NT2/D1 (cell line): Measurements from ENCODE around the gene ALDH1L2.
"Not testable (repeated sequence)": the region's sequence is repeated elsewhere in the genome, so short reads cannot be mapped to it uniquely, and the experiment has no call there.

Experiments
- DNase-seq: peaks from one replicate; pipeline ENCODE4 v3.0.0-alpha.2; 2011; ENCODE audit warnings: low read depth, low spot score
- H3K27me3 ChIP-seq: 2 replicates; pipeline ENCODE4 v1.6.0; 2011; ENCODE audit warnings: mild to moderate bottlenecking; ENCODE audit not compliant: insufficient read length, insufficient read depth
- H3K36me3 ChIP-seq: 2 replicates; pipeline ENCODE4 v1.6.1; 2011; ENCODE audit warnings: mild to moderate bottlenecking, low read length, mixed read lengths; ENCODE audit not compliant: insufficient read depth, insufficient read length
- H3K4me1 ChIP-seq: 2 replicates; pipeline ENCODE4 v1.5.1; 2011; ENCODE audit not compliant: insufficient read depth, insufficient read length
- H3K4me3 ChIP-seq: 2 replicates; pipeline ENCODE4 v1.5.1; 2011; ENCODE audit warnings: low read depth; ENCODE audit not compliant: insufficient read length
- H3K9ac ChIP-seq: 2 replicates; pipeline ENCODE4 v1.6.0; 2011; ENCODE audit warnings: low read depth; ENCODE audit not compliant: insufficient read length
- H3K9me3 ChIP-seq: 2 replicates; pipeline ENCODE4 v1.5.1; 2011; ENCODE audit warnings: mild to moderate bottlenecking, low read length; ENCODE audit not compliant: insufficient read depth
- SUZ12 ChIP-seq: IDR thresholded peaks from 2 replicates; pipeline ENCODE4 v1.6.1; 2011; ENCODE audit not compliant: insufficient read length, insufficient read depth; ENCODE audit errors: extremely low read depth
- YY1 ChIP-seq: IDR thresholded peaks from 2 replicates; pipeline ENCODE4 v1.6.1; 2011; ENCODE audit not compliant: insufficient read length, insufficient read depth
- ZNF274 ChIP-seq: IDR thresholded peaks from 2 replicates; pipeline ENCODE4 v1.6.1; 2011; ENCODE audit warnings: mild to moderate bottlenecking, low read depth, low read length

ALDH1L2 gene

DNA sequence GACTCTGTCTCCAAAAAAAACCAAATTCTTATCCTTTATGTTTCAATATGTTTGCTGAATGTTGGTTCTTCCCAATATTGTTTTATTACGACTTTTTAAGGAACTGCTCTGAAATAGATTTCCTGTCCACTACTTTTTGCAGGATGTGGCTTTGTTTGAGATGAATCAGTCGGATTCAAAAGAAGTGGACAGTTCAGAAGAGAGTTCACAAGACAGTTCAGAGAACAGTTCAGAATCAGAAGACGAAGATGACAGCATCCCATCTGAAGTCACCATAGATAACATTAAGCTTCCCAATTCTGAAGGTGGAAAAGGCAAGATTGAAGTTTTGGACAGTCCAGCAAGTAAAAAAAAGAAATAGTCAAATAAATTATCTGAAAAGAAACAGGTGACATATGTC lies 89.9 kb downstream of the ALDH1L2 start:
- peaks cover 3% of the 10 kb centered on the region; the same call in 1 of the 2 replicates for H3K9me3 ChIP-seq
- H3K9ac ChIP-seq = no peak overlapping the region
- H3K27me3 ChIP-seq = no peaks in the 10 kb centered on the region
- TF ChIP-seq ZNF274 (no peak), YY1 (no peak)
- H3K4me1 ChIP-seq = no peaks in the 10 kb centered on the region
- H3K36me3 ChIP-seq = peaks cover 86% of the 10 kb centered on the region
- no peak for DNase-seq
- no peak overlapping the region for H3K4me3 ChIP-seq

DNA sequence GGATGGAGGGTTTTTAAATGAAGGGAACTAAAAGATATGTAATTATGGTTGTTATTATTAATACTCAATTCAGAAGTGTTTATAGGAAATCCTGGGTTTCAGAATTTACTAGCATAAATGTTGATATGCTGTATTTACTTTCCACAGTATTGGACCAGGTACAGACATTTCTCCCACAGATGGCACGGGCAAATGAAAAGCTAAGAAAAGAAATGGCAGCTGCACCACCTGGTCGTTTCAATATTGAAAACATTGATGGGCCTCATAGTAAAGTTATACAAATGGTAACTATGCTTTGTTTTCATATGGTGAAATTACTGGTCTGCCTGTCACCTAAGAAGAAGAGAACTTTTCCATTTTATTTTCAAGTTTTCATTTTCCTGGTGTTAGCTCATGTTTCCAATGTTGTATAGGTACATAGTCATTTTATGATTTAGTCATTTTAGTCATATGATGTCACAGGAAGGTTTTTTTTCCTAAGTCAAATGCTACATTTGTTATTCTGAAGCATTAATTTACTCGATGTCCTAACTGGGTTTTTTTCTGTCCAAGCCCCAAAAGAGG lies 92.6 kb downstream of the ALDH1L2 start:
- Histone ChIP-seq H3K9ac (no peak overlapping the region), H3K4me1 (no peaks in the 10 kb centered on the region), H3K9me3 (peaks cover 11% of the 10 kb centered on the region; the same call in 1 of the 2 replicates), H3K27me3 (no peaks in the 10 kb centered on the region), H3K4me3 (no peak overlapping the region), H3K36me3 (peaks cover 80% of the 10 kb centered on the region)
- DNase-seq = no peak
- TF ChIP-seq SUZ12 (no peak), YY1 (no peak), ZNF274 (no peak)

DNA sequence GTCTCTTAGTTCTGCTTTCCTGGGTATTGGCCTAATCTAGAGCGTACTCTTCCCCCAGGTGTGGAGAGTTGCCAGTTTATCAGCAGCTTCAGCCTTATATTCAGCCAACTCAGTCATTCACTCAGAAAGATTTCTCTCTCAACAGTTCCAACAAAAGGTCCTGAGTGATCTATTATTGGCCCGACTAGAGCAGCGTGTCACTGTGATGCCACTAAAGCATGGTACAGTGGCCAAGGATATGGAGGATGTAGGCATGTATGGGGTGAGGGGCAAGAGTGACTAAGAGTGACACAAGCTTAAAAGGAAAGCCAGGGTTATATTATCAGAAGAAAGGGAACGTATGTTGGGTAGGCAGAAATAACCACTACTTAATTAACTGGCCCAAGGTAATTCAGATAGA lies 93.3 kb downstream of the ALDH1L2 start:
- Histone ChIP-seq H3K27me3 (no peaks in the 10 kb centered on the region), H3K4me1 (no peaks in the 10 kb centered on the region), H3K9me3 (peaks cover 11% of the 10 kb centered on the region; the same call in 1 of the 2 replicates), H3K4me3 (no peak overlapping the region), H3K36me3 (peaks cover 74% of the 10 kb centered on the region), H3K9ac (no peak overlapping the region)
- no peak for DNase-seq
- TF ChIP-seq ZNF274 (no peak), YY1 (no peak), SUZ12 (no peak)

DNA sequence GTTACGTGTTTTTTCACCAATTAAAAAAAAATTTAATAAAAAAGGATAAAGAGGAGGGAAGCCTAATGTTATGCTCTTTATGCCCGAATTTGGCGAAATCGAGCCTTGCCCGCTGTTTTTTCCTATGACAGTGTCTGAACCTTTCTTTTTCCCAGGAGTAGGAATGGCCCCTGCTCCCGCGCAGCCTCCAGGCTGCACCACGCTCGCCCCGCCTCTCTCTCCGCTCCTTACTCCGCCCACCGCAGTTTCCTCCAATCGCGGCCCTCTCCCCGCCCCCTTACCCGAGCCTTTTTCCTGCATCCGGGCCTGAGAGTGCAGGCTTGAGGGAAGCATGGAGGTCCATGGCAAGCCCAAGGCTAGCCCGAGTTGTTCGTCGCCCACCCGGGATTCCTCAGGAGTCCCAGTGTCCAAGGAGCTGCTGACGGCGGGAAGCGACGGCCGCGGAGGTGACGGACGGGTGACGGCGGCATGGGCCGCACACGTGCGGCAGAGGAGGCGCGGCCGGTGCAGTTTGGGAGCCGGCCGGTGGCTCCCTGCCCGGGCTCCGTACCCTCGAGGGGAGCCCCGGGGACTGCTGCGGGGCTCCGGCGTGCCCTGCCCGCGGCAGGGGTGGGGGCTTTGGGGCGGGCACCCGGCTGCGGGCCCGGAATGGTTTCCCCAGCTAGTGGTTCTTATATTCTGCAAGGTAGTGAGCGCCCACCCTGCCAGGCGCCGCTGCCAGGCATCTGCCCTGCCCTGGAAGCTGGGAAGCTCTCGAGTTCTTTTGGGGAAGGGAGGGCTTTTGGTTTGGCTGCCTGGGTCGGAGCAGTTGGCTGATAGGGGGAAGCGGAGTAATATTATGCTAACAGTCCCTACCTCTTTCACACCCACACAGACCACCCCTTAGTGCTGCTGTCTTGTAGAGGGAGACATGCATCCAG lies 98.0 kb downstream of the ALDH1L2 start, which contains the start of gene NOPCHAP1:
TSS of gene NOPCHAP1 (plus strand) at position 295 of the 920 bp plus-strand sequence. CDS start at position 332, 37 bp downstream.
- no peaks in the 10 kb centered on the region for H3K4me1 ChIP-seq
- H3K27me3 ChIP-seq = no peaks in the 10 kb centered on the region
- H3K9me3 ChIP-seq = peaks cover 11% of the 10 kb centered on the region; the same call in 1 of the 2 replicates
- no peak for TF ChIP-seq SUZ12
- TF ChIP-seq YY1 = peak; percentile 23
- peak; percentile 87 for DNase-seq
- peak within 1 kb of the TSS; percentile 90 for H3K4me3 ChIP-seq
- peaks cover 33% of the 10 kb centered on the region for H3K36me3 ChIP-seq
- H3K9ac ChIP-seq = peak within 1 kb of the TSS; percentile 99

DNA sequence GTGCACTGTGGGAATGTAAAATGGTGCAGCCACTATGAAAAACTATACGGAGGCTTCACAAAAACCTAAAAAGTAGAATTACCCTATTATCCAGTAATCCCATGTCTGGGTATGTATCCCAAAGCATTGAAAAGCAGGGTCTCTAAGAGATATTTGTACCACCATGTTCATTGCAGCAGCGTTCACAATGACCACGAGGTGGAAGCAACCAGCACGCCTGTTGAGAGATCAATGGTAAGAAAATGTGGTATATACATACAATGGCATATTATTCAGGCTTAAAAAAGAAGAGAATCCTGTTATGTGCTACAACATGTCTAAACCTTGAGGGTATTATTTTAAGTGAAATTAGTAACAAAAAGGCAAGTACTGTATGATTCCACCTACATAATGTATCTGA lies 99.1 kb downstream of the ALDH1L2 start:
- no peak overlapping the region for H3K4me3 ChIP-seq
- H3K36me3 ChIP-seq = peaks cover 22% of the 10 kb centered on the region
- H3K27me3 ChIP-seq = no peaks in the 10 kb centered on the region
- no peak for DNase-seq
- H3K9me3 ChIP-seq = peaks cover 11% of the 10 kb centered on the region; the same call in 1 of the 2 replicates
- H3K4me1 ChIP-seq = no peaks in the 10 kb centered on the region
- TF ChIP-seq ZNF274 = no peak
- no peak for TF ChIP-seq YY1
- TF ChIP-seq SUZ12 = no peak
- no peak overlapping the region for H3K9ac ChIP-seq

DNA sequence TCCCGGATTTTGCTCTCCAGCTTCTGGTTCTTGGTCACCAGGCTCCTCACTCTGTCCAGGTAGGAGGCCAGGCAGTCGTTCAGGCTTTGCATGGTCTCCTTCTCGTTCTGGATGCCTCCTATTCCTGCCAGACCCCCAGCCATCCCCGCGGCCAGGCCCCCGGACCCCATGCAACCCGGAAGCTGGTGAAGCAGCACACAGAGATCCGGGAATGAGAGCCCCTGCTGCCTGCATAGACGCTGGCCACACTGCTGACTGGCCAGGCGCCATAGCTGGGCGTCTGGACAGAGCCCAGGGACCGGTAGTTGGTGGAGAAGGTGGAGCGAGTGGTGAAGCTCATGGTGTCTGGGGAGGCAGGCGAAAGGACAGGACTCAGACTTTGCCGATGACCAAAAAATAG lies 106.6 kb downstream of the ALDH1L2 start:
- H3K4me1 ChIP-seq, H3K9me3 ChIP-seq, H3K9ac ChIP-seq, H3K27me3 ChIP-seq, DNase-seq, H3K36me3 ChIP-seq, H3K4me3 ChIP-seq: not testable (repeated sequence)

DNA sequence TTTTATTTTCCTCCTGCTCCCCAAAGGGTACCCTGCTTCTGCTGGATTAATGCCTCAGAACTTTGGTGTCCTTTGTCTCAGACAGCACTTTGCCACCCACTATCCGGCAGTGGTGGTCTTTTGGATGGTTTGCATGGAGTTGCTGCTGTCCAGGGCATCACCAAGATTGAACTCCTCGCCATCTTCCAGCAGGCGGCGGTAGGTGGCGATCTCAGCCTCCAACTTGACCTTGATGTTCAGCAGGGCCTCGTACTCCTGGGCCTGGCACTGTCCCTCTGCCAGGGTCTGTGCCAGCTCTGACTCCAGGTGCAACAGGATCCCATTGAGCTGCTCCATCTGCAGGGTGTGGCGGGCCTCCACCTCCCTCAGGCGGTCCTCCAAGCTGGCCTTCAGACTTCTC lies 107.6 kb downstream of the ALDH1L2 start:
- no peaks in the 10 kb centered on the region for H3K9me3 ChIP-seq
- no peak for DNase-seq
- H3K4me1 ChIP-seq = no peaks in the 10 kb centered on the region
- H3K9ac ChIP-seq = no peak overlapping the region
- no peaks in the 10 kb centered on the region for H3K36me3 ChIP-seq
- no peaks in the 10 kb centered on the region for H3K27me3 ChIP-seq
- no peak overlapping the region for H3K4me3 ChIP-seq
- TF ChIP-seq ZNF274 (no peak), SUZ12 (no peak), YY1 (no peak)
